Activated CD4-positive, CD25-positive, alpha-beta regulatory T cell treated with anti-CD3 and anti-CD28 coated beads, Interleukin-2, amount 50 U/mL, for 16 hours (primary cell): ENCODE data around the gene SPTBN5.
A peak's percentile ranks its signal among the peaks of the same experiment; 100 is the strongest.
"Not testable (repeated sequence)": the region's sequence is repeated elsewhere in the genome, so short reads cannot be mapped to it uniquely, and the experiment has no call there.

Source experiments
- DNase-seq: peaks from one replicate; pipeline ENCODE4 v3.0.0-alpha.2; 2020; ENCODE audit warnings: low read depth, low spot score

The SPTBN5 gene

DNA sequence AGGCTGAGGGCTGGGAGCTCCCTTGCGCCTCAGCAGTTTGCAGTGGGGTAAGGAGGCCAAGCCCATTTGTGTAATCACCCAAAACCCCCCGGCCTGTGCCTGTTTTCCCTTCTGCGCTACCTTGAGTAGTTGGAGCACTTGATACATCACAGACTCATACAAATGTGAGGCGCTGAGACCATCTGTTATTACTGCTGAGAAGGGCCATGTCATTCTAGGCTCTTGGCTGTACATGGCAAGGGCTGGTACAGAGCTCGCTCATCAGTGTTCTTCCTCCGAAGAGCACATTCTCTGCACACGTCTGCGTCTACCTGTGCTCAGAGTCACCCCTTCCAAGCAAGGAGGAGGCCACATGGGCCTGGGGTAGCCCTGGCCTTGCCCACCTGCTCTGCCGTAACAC is 45.9 kb downstream of the SPTBN5 start:
- DNase-seq, result no peak

DNA sequence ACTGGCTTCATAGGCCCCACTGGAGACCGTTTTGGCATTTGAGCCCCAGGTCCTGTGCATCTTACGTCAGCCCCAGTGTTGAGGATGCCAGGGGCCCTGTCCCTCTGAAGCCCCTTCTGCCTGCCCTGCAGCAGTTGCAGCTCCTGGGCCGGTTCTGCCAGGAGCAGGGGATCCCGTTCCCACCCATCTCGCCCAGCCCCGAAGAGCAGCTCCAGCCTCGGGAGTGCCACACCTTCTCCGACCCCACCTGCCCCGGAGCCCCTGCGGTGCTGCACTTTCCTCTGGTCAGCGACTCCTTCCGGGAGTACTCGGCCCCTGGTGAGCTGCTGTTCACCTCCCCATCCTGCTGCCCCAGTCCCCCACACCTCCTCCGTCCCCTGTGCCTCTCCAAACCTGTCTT is 46.6 kb downstream of the SPTBN5 start:
- DNase-seq, result no peak

DNA sequence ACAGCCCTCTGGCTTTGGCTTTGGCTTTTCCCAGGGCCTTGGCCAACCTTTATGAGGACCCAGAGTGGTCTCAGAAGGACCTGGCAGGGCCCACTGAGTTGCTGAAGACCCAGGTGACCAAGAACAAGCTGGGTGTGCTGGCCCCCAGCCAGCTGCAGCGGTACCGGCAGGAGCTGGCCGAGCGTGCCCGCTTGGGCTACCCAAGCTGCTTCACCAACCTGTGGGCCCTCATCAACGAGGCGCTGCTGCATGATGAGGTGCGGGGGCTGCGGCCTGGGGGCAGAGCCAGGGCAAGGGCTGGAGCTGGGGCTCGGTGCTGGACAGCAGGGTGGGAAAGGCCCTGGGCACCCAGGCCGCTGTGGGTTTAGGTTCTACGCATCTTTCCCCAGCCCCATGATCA is 49.0 kb downstream of the SPTBN5 start:
- no peak for DNase-seq

DNA sequence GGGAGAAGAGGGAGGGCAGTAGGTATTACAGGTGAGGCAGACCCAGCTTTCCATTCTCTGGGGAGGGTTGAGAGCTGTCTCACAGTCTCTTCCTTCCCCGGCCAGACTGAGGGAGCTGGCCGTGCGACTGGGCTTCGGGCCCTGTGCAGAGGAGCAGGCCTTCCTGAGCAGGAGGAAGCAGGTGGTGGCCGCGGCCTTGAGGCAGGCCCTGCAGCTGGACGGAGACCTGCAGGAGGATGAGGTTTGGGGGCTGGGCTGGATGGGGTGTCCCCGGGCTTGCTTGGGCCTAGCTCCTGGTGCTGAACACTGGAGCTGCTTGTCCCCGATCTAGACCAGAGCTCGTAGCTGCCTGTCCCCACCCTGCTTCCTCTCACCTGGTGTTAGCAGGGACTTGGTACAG is 50.3 kb downstream of the SPTBN5 start:
- DNase-seq, result no peak

DNA sequence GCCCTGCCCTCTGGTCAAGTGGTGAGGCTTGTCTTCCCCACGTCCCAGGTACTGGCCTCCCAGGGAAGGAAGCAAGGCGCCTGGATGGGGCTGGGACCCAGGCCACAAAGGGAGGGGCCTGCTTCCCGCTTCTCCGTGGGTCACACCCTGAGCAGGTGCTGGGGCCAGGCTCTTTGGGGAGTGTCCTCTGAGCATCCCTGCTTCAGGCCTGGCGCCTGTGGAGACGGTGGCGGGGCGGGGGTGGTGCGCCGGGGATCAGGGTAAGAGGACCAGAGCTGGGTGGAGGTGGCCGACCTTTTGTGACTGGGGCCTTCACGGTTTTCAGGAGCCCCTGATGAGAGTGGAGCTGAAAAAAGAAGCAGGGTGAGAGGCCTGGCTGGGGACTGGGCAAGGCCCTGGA is 51.6 kb downstream of the SPTBN5 start:
- DNase-seq, result no peak

DNA sequence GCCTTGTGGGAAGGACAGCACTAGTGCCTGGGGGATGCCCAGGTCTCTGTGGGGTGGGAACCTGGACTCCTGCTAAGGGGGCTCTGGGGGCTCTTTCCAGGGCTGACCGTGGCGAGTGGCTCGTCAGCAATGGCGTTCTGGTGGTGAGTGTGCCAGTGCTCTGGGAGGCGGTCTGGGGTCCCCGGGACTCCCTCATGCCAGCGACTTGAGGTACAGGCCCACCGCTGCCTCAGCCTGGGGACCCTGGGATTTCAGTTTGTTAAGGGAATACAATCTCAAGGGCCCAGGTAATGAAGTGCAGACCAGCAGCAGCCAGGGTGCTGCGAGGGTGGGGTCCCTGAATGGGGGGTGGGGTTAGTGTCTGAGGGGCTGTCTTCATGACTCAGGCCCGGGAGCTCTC is 52.7 kb downstream of the SPTBN5 start:
- DNase-seq, result no peak

DNA sequence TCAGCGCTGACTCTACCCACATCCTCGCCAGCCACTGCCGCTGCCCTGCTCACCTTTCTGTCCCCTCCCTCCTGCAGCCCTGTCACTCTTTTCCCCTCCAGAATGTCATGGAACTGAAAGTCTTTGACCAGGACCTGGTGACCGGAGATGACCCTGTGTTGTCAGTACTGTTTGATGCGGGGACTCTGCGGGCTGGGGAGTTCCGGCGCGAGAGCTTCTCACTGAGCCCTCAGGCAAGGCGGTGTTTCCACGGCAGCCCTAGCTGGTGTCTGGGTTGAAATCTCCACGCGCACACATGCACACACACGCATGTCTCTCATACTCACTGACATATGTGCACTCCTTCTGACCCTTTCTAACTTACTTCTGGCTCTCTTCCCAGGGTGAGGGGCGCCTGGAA is 53.2 kb downstream of the SPTBN5 start:
- no peak for DNase-seq

DNA sequence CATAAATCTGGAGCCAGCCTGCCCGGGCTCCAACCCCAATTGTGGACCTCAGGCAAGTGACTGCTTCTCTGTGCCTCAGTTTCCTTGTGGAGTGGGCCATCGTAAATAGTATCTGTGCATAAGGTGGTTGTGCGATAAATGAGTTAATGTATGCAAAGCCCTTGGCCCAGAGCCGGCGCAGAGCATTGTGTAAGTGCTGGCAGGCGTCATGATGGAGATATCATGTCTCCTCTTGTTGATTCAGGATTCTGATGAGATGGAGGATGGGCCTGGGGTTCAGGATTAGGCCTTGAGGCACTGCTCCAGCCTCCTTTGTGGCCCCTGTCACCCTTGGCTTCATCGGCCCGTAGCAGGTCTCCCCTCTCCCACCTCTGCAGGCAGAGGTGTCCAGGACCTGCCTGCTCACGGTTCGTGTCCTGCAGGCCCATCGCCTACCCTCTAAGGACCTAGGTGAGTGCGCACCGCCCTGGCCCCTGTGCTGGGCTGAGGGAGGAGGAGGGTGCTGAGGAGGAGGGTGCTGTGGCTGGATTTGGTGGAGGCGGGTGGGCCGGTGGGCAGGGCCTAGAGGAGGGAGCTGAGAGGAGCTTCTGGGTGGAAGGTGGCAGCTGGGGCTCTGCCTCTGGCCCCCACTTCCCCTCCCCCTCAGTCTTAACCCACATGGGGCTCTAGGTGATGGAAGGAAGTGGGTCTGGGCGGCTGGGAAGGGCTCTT is 53.9 kb downstream of the SPTBN5 start:
- DNase-seq, result no peak

DNA sequence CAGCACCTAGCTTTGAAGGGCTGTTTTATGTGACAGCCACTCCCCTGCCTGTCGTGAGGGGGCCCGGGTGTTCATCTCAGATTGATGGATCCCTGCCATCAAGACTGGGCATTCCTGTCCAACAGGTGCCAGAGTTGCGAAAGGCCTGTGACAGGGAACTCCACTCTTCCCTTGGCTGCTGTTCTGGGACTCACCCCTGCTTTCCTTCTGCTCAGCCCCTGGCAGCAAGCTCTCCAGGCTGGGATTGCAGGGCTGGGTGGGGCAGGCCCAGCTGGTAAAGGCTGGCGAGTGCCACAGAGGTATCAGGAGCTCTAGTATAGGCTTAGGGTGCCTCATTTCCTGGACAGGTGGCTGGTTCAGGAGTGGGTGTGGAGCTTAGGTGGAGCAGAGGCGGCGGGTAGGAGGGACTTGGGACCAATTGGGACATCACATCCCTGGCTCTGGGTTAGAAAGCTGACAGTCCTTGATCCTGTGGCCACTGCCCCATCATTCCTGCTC is 55.4 kb downstream of the SPTBN5 start, which contains the start of gene PLA2G4B:
Gene PLA2G4B (plus strand): TSS at position 448 of the 498 bp plus-strand sequence. CDS start 67 bp downstream, outside the sequence.
- DNase-seq, result no peak

DNA sequence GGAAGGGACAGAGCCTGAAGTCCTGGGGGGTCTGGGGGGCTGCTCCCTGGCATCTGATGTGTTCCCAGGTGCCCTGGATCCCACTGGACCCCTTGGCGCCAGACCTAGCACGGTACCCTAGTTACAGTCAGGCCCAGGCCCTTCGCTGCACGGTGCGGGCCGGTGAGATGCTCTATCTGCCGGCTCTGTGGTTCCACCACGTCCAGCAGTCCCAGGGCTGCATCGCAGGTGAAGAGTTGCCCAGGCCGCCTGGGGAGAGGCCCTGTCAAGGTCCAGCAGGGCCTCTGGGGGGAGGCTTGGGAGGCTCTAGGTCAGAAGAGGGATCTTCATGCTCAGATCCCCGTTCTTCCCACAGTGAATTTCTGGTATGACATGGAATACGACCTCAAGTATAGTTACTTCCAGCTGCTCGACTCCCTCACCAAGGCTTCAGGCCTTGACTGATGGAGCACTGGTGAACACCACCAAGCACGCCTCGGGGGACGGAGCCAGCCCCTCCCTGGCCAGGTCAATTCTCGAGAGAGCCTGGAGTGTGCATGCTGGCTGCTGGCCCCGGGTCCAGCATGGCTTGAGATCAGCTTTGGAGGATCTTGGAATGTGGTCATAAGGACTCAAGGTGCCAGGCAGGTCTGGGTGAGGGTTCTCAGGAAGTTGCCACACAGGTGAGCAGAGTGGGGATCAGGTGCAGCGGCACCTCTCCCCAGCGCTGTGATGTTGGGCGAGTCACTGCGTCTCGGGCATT is 57.0 kb downstream of the SPTBN5 start:
- DNase-seq, result no peak

DNA sequence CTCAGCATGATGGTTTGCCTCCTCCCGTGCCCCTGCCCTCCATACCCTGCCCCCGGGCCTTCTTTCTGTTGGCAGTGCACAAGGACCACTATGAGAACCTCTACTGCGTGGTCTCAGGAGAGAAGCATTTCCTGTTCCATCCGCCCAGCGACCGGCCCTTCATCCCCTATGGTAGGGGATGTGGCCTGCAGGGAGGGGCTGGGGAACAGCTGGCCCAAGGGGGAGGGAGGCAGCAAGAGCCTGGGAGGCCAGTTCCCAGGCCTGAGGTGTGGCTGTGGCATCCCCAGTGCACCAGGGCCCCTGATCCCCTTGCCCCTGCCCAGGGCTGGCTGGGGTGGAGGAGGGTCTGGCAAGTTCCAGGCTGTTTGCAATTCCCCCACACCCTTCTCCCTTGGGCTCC is 57.8 kb downstream of the SPTBN5 start:
- DNase-seq, result no peak

DNA sequence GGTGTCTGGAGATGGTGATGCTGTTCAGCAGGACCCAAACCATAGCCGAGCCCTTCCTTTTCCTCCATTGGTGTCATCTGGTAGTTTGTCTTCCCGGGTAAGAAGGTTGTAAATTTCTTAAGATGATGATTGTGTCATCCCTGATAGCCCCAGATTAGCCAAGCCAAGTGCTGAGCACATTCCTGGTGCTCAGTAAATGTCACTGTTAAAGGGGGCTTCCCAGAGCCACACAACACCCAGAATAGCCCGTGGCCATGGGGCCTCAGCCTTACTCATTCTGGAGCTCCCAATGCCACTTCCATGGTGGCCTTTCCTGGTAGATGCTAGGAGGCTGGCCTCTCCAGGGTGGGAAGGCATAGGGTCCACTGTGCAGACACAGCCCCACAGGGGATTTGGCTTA is 59.8 kb downstream of the SPTBN5 start:
- DNase-seq, result no peak

DNA sequence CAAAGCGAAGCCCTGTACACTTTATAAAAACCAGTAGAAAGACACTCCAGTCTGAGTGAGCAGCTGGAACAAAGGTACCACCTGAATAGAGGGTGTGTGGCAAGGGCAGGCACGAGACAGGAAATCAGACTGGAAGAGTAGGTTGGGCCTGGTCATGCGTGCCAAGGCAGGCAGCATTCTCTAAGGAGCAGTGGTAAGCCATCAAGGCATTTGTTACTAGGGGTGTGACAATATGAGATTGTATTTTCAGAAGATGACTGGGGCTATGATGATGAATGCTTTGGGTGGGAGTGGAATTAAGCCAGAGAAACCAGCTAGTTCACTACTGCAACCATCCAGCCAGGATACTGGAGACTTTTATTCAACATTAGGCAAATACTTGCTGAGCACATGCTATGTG is 61.0 kb downstream of the SPTBN5 start:
- DNase-seq, result no peak

DNA sequence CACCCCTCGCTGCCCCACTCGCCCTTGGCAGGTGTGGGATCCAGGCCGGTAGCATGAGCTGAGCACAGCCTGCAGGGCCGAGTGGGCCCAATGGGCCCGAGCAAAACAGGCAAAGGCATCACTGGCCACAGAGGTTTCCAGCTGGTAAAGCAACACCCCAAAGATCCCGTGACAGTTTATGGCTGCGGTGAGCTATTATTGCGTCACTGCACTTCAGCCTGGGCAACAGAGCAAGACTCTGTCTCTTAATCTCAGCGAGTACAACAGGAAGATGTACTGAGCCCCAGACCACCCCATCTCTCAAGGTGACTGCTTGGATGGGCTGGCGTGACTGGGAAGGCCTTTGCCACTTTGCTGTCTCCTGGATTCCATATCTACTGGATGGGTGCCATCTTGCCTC is 61.6 kb downstream of the SPTBN5 start:
- DNase-seq, result no peak

DNA sequence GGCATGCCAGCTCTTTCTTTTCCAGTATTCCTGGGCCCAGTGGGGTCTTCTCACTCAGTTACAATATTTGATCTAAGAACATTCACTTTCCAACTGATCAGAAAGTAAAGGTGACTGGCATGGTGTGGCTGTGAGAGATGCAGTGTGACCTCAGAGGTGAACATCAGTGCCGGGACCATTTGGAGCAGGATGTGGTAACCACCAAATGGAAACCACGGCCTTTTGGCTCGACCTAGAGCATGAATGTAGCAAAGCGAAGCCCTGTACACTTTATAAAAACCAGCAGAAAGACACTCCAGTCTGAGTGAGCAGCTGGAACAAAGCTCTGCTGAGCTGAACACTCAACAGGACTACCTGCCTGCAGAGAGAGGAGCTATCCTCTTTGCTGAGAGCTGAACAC is 62.6 kb downstream of the SPTBN5 start:
- not testable (repeated sequence) for DNase-seq

DNA sequence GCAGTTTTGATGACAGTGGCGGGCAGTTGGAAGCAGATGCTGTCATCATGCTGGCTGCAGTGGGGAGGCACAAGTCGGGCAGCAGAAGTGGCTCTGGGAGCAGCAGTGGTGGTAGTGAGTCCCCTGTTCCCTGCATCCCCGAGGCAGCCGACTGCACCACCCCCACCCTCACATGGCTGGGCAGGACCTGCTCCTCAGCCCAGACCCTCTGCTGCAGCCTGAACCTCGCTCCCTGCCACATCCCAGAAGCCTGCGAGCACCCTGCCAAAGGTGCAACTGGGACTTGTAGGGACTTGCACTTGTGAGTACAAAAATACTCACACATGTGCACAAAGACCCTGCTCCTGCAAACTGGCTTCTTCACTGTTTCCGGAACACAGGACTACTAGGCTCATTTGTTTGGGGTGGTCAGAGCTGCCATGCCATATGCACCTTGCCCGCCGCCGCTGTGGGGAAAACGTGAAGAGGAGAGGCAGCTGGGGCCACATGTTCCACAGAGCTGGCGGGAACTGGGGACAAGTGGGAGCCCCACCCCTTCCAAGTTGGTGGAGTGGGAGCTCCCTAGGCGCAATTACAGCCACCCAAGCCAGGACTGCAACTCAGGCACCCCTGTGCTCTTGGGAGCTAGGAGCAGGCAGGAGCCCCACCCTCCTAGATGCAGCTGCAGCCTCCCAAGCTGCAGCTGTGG is 63.8 kb downstream of the SPTBN5 start:
- no peak for DNase-seq

DNA sequence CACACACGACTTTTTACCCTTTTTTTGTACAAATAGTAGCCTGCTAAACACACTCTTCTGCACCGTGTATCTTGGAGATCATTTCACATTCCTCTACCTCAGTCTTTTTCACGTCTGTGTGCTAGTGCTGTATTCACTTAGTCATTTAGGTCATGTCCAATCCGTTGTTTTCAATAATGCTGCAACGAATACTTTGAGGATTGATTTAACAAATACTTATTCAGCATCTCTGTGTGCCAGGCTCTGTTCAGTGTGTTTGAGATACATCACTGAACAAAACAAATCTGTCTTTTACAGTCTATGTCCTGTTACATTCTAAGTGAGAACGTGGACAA is 65.1 kb downstream of the SPTBN5 start:
- DNase-seq, result no peak

DNA sequence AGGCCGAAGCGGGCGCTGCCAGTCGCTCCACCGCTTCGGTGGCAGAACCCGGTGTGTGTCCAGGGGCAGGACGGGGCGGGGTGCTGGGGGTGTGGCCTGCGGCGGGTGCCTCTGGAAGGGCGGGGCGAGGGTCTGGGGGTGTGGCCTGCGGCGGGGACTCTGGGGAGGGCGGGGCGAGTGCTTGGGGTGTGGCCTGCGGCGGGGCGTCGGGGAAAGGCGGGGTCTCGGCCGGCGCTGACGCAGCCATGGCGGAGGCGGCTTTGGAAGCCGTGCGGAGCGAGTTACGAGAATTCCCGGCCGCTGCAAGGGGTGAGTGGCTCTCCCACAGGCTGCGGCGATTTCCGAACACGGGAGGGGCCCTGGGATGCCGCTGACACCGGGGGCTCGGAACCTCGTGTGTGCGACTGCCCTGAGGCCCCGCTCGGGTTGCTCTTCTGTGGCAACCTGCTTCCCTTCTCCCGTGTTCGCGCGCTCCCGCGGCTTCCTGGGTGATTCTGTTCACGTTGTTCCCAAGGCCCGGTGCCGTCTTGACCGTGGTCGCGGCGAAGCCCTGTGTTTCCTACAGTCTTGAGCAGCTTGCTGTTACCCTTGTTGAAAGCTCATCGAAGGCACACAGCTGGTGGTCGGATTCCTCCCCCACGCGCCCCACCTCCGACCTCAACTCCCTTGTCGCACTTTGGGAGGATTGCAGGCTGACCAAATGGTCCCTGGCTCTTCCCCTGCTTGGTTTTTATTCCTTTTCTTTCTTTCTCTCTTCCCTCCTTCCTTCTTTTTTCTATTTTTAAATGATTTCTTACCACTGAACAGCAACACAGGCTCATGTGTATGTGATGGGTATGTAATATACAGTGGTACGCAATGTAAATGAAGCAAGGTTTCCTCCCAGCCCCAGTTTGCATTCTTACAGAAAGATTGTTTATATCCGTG is 65.7 kb downstream of the SPTBN5 start, which contains the start of gene JMJD7:
Gene JMJD7 (plus strand): TSS at position 213 of the 927 bp plus-strand sequence. CDS start 33 bp downstream, at position 246.
- DNase-seq, result peak; percentile 91

DNA sequence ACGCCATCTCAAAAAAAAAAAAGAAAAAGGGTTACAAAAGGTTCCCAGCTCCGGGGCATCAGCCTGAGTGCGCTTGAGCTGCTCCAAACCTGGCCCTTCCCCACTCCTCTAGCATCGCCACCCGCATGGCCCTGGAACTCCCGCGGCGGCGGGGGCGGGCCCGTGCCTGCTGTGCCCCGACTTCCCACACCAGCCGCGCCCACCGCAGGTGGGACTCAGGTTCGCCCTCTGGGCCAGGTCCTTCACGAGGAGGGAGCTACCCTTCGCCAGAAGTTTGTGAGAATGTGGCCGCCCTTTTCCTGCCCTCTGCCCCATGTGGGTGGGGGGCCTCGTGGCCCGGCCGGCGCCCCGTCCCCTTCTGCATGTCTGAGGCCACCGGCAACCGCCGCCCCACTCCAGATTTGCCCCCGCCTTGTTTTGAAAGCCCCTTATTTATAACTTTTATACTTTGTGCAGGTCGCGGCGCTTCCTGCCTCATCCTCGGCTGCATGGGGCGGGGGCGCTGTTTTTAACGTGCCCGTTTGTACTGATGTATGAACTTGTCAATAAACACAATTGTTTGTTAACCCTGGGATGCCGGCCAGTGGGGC is 66.5 kb downstream of the SPTBN5 start:
- no peak for DNase-seq

DNA sequence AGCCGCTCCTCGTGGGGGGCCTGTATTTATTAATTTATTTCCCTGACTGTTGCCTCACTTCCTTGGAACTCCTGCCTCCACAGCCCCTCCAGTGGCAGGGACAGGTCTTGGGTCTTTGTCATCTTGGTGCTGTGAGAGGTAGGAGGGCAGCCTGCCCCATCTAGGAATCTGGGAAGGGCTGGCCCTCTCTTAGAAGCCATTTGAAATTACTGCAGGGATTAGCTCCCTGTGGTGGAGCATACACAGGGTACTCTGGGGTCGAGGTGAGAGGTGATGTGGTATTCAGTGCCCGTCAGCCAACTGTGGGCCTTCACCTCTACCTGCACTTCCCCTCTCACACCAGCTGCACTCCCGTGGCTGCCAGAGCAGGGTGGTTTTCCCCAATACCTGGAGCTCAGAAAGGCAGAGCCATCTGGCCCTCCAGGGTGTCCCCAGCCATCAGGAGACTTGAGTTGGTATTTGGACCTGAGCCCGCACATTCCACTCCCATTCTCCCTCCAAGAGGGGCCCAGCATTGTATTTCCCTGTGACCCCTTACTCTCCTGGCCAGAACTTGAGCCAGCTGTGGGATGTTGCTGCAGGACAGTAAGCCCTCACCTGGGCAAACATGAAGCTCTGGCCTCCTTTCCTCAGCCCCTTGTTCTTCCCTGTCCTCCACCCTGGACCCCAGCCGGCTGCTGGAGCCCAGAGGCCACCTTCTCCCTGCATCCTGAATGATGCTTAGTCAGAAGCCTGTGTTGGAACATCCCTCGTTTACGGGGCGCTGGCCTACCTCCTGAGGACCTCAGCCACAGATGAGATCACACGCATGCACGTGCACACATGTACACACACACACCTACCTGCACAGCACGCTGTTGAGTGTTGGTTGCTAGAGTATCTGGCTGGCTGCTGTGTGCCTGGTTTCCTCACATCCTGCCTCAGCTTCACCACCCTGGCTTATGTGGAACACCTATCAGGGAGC is 68.0 kb downstream of the SPTBN5 start:
- DNase-seq, result no peak
